Stomach (tissue), 9 donors: Measurements from ENCODE around the gene NPAS3. TPM values are rescaled to one million over a fixed set of nuclear protein-coding genes. Genes with fewer than 3 reads are reported as not detected.

Experiments used
- DNase-seq, 2 donors: peaks; one replicate each; pipeline versions ENCODE4 v3.0.0 to v3.0.0-alpha.2; 2013 to 2019
- H3K27ac ChIP-seq, 5 donors: fragments of 200-600 bp in 4 of 5; sonication (generic) in 4 of 5; one replicate each; pipeline ENCODE4 v1.5.1; 2013 to 2019; ENCODE audit warnings: mild to moderate bottlenecking in 1 of 5, moderate library complexity in 1 of 5
- H3K27me3 ChIP-seq, 3 donors: fragments of 200-600 bp; sonication (generic); one replicate each; pipeline ENCODE4 v1.5.1; 2017 to 2019; ENCODE audit warnings: mixed run types in 1 of 3
- H3K36me3 ChIP-seq, 4 donors: fragments of 200-600 bp; sonication (generic); 1 replicate in 3 of 4; 2 replicates in 1 of 4; pipeline ENCODE4 v1.5.1; 2016 to 2019
- H3K4me1 ChIP-seq, 4 donors: fragments of 200-600 bp; sonication (generic); one replicate each; pipeline ENCODE4 v1.5.1; 2016 to 2019
- H3K4me3 ChIP-seq, 4 donors: fragments of 200-600 bp; sonication (generic) in 3 of 4; one replicate each; pipeline ENCODE4 v1.5.1; 2016 to 2019; ENCODE audit warnings: mild to moderate bottlenecking in 1 of 4
- H3K9me3 ChIP-seq, 4 donors: fragments of 200-600 bp; sonication (generic); one replicate each; pipeline ENCODE4 v1.5.1; 2016 to 2019
- CTCF ChIP-seq, 7 experiments: fragments of 450-650 bp in 4 of 7; fragments of 200-600 bp in 3 of 7; sonication (generic) in 3 of 7; IDR thresholded peaks; one replicate each; pipeline ENCODE4 v1.5.1; 2016 to 2019; ENCODE audit warnings: antibody characterized with exemption in 7 of 7, control low read depth in 2 of 7, mild to moderate bottlenecking in 1 of 7
- EP300 ChIP-seq: sonication (generic); formaldehyde crosslinking; IDR thresholded peaks from one replicate; pipeline ENCODE4 v1.6.1; 2017; ENCODE audit warnings: antibody characterized with exemption
- POLR2A ChIP-seq, 4 donors: fragments of 450-650 bp; IDR thresholded peaks; one replicate each; pipeline ENCODE4 v1.6.1; 2016; ENCODE audit warnings: antibody characterized with exemption in 4 of 4, control low read depth in 2 of 4, mild to moderate bottlenecking in 1 of 4, moderate library complexity in 1 of 4
- POLR2AphosphoS5 ChIP-seq, 3 donors: sonication (generic); formaldehyde crosslinking; IDR thresholded peaks; one replicate each; pipeline ENCODE4 v1.6.1; 2016; ENCODE audit warnings: antibody characterized with exemption in 3 of 3
- WGBS, 5 donors: extraction: QIAGEN DNeasy Blood & Tissue Kit in 3 of 5; methylation state at CpG; one replicate each; pipeline versions ENCODE4 v1.1.5 to v1.1.7; 2013 to 2018; 5-methylcytosine and 5-hydroxymethylcytosine counted together
- intact Hi-C: fragments of 100-400 bp; cut with DNase I; formaldehyde crosslinking; loops from one replicate; pipeline ENCODE4 v1.15.1; 2023; ENCODE audit warnings: low total_unique reads
- polyA plus RNA-seq, 3 donors: library from polyadenylated mRNA; stranded (reverse); fragments of 200-250 nt; gene quantifications; one replicate each; pipeline ENCODE4 v1.2.3, GENCODE V29; 2013
- total RNA-seq, 5 donors: library from RNA; depleted of rRNA; stranded (reverse); fragments of >200 nt; gene quantifications; one replicate each; pipeline versions ENCODE4 v1.1.0 to v1.2.3, GENCODE V29; 2014 to 2016
- donor health status: healthy with polysubstance abuse.
- donor health status: Bipolar disorder and iron deficiency.
- donor health status: healthy.

NPAS3 gene
- total and polyA plus RNA-seq, 8 donors = under 0.01 to 7.9 (median 0.76) TPM; not detected in 1

GRCh38 chr14:33839193-33840076 is 900.8 kb downstream of the NPAS3 start:
- no peak for TF ChIP-seq POLR2A (IDR thresholded peaks at IDR 0.05)
- peak in 5 of 7 experiments; percentile 64 to 80 (median 74) for TF ChIP-seq CTCF (IDR thresholded peaks at IDR 0.05)
- TF ChIP-seq EP300 = no peak
- peak in 1 of 3 donors; percentile 10 for TF ChIP-seq POLR2AphosphoS5 (IDR thresholded peaks at IDR 0.05)
- H3K36me3 ChIP-seq = no peaks in the 10 kb centered on the region
- peak; percentile 54 to 81 for DNase-seq

GRCh38 chr14:33840797-33841196 is 902.1 kb downstream of the NPAS3 start:
- no peak for TF ChIP-seq EP300
- no peak for TF ChIP-seq POLR2AphosphoS5 (IDR thresholded peaks at IDR 0.05)
- H3K4me1 ChIP-seq = peaks cover 0 to 24% (median 9%) of the 10 kb centered on the region in 4 donors
- intact Hi-C loops = loop anchor here (5.0 to 10.0 kb wide), 3 partner anchors 254 to 484 kb away; no protein-coding TSS in a partner anchor
- no peaks in the 10 kb centered on the region for H3K9me3 ChIP-seq
- no peaks in the 10 kb centered on the region for H3K36me3 ChIP-seq
- no peak for DNase-seq
- no peak overlapping the region for H3K27ac ChIP-seq
- WGBS, 5 donors = 75 to 94% (median 88%) methylated on average over 3 of the region's 3 CpGs
- H3K4me3 ChIP-seq = no peak overlapping the region
- no peaks in the 10 kb centered on the region for H3K27me3 ChIP-seq

More at GRCh38 chr14:33839193-33840076, 900.8 kb downstream of the NPAS3 start:
- Histone ChIP-seq H3K4me3 (no peak overlapping the region), H3K9me3 (no peaks in the 10 kb centered on the region), H3K27me3 (no peaks in the 10 kb centered on the region), H3K4me1 (peaks cover 0 to 24% (median 9%) of the 10 kb centered on the region in 4 donors), H3K27ac (no peak overlapping the region)
- intact Hi-C loops = loop anchor here (5.0 to 10.0 kb wide), 3 partner anchors 255 to 485 kb away; no protein-coding TSS in a partner anchor
- WGBS, 5 donors = 46 to 52% (median 49%) methylated on average over 16 of the region's 16 CpGs

GRCh38 chr14:33842299-33842698 is 903.6 kb downstream of the NPAS3 start:
- H3K4me1 ChIP-seq = peaks cover 0 to 19% (median 9%) of the 10 kb centered on the region in 4 donors
- no peak overlapping the region for H3K4me3 ChIP-seq
- intact Hi-C loops = loop anchor here (5.0 to 10.0 kb wide), 3 partner anchors 253 to 483 kb away; no protein-coding TSS in a partner anchor
- WGBS, 5 donors = 85 to 100% (median 96%) methylated on average over 1 of the region's 1 CpG
- H3K36me3 ChIP-seq = no peaks in the 10 kb centered on the region
- no peaks in the 10 kb centered on the region for H3K9me3 ChIP-seq
- TF ChIP-seq POLR2A (IDR thresholded peaks at IDR 0.05) (no peak), EP300 (no peak), POLR2AphosphoS5 (IDR thresholded peaks at IDR 0.05) (no peak), CTCF (IDR thresholded peaks at IDR 0.05) (no peak)
- DNase-seq = peak in 1 of 2 donors; percentile 18
- no peaks in the 10 kb centered on the region for H3K27me3 ChIP-seq
- H3K27ac ChIP-seq = no peak overlapping the region

- WGBS, 5 donors = 87 to 94% (median 93%) methylated on average over 3 of the region's 3 CpGs
- no peak for TF ChIP-seq POLR2AphosphoS5 (IDR thresholded peaks at IDR 0.05)
- TF ChIP-seq POLR2A (IDR thresholded peaks at IDR 0.05) = no peak
- TF ChIP-seq CTCF (IDR thresholded peaks at IDR 0.05) = no peak
- TF ChIP-seq EP300 = no peak
- intact Hi-C loops = loop anchor here (5.0 to 10.0 kb wide), 3 partner anchors 251 to 481 kb away; no protein-coding TSS in a partner anchor
These were observed 905.4 kb downstream of the NPAS3 start for GRCh38 chr14:33844118-33844517.

More at GRCh38 chr14:33844118-33844517, 905.4 kb downstream of the NPAS3 start:
- no peak for DNase-seq
- Histone ChIP-seq H3K4me1 (peaks cover 0 to 11% (median 4%) of the 10 kb centered on the region in 4 donors), H3K27me3 (no peaks in the 10 kb centered on the region), H3K36me3 (no peaks in the 10 kb centered on the region), H3K9me3 (no peaks in the 10 kb centered on the region), H3K27ac (no peak overlapping the region), H3K4me3 (no peak overlapping the region)
